Gastrocnemius medialis (tissue), 4 donors: ENCODE results near the gene BCL10.

ENCODE experiments used
- CTCF ChIP-seq, 5 experiments: fragments of 450-650 bp in 3 of 5; fragments of 200-600 bp in 2 of 5; sonication (generic) in 2 of 5; IDR thresholded peaks in 4 of 5; conservative IDR thresholded peaks in 1 of 5; 1 replicate in 4 of 5; 2 replicates in 1 of 5; pipeline ENCODE4 v1.5.1; 2016 to 2019; ENCODE audit warnings: antibody characterized with exemption in 5 of 5, mild to moderate bottlenecking in 3 of 5, moderate library complexity in 3 of 5
- POLR2A ChIP-seq, 2 donors: fragments of 450-650 bp; IDR thresholded peaks; one replicate each; pipeline ENCODE4 v1.6.1; 2017; ENCODE audit warnings: antibody characterized with exemption in 2 of 2, mild to moderate bottlenecking in 2 of 2, moderate library complexity in 2 of 2

GRCh38 chr1:85229574-85230097 lies 46.8 kb downstream of the BCL10 start:
- no peak for TF ChIP-seq CTCF (IDR thresholded peaks at IDR 0.05 in 4 of 5, conservative IDR thresholded peaks at IDR 0.05 in 1 of 5)
- no peak for TF ChIP-seq POLR2A (IDR thresholded peaks at IDR 0.05)
